CD14-positive monocyte (primary cell): ENCODE measurements around the gene SEPTIN3. TPM values are rescaled to one million over a fixed set of nuclear protein-coding genes. Genes with fewer than 3 reads are reported as not detected.
A peak's percentile ranks its signal among the peaks of the same experiment; 100 is the strongest.

Experiments used
- DNase-seq, 3 donors: peaks; one replicate each; pipeline ENCODE4 v3.0.0-alpha.2; 2011 to 2022
- H2AFZ ChIP-seq: 2 replicates; pipeline ENCODE4 v1.6.0; 2012; ENCODE audit warnings: mild to moderate bottlenecking, low read depth, low read length, inconsistent platforms; ENCODE audit not compliant: insufficient read depth, poor library complexity, severe bottlenecking
- H3K27ac ChIP-seq, 2 donors: 1 replicate in 1 of 2; 2 replicates in 1 of 2; pipeline ENCODE4 v1.5.1; 2012 to 2013; ENCODE audit warnings: low read length in 2 of 2, control low read depth in 1 of 2, inconsistent platforms in 1 of 2, low read depth in 1 of 2, mild to moderate bottlenecking in 1 of 2
- H3K27me3 ChIP-seq, 2 donors: one replicate each; pipeline versions ENCODE4 v1.6.0 to v1.6.1; 2011 to 2013; ENCODE audit warnings: low read length in 2 of 2; ENCODE audit not compliant: control insufficient read depth in 2 of 2, insufficient read depth in 2 of 2
- H3K36me3 ChIP-seq, 2 donors: replicated peaks in 1 of 2; 1 replicate in 1 of 2; 2 replicates in 1 of 2; pipeline versions ENCODE4 v1.5.1 to v1.6.1; 2012 to 2013; ENCODE audit warnings: low read length in 2 of 2, control low read depth in 1 of 2, inconsistent platforms in 1 of 2, mild to moderate bottlenecking in 1 of 2; ENCODE audit not compliant: insufficient read depth in 2 of 2, control insufficient read depth in 1 of 2
- H3K4me1 ChIP-seq, 2 donors: 1 replicate in 1 of 2; 2 replicates in 1 of 2; pipeline versions ENCODE4 v1.5.1 to v1.6.1; 2012 to 2013; ENCODE audit warnings: low read length in 2 of 2, control low read depth in 1 of 2, inconsistent platforms in 1 of 2, mild to moderate bottlenecking in 1 of 2, moderate library complexity in 1 of 2; ENCODE audit not compliant: insufficient read depth in 2 of 2, control insufficient read depth in 1 of 2
- H3K4me2 ChIP-seq: replicated peaks from 2 replicates; pipeline ENCODE3; 2012; ENCODE audit warnings: low read length, moderate library complexity, mild to moderate bottlenecking; ENCODE audit not compliant: poor library complexity, severe bottlenecking; ENCODE audit errors: extremely low read depth
- H3K4me3 ChIP-seq, 3 experiments: fragments of 200-600 bp in 1 of 3; sonication (generic) in 1 of 3; replicated peaks in 1 of 3; 1 replicate in 2 of 3; 2 replicates in 1 of 3; pipeline ENCODE4 v1.5.1; 2011 to 2013; ENCODE audit warnings: low read length in 3 of 3, mild to moderate bottlenecking in 3 of 3, control low read depth in 2 of 3, low read depth in 2 of 3, inconsistent platforms in 1 of 3, moderate library complexity in 1 of 3
- H3K79me2 ChIP-seq: 2 replicates; pipeline ENCODE4 v1.6.0; 2012; ENCODE audit warnings: mild to moderate bottlenecking, control low read depth, inconsistent platforms, low read length, moderate library complexity; ENCODE audit not compliant: insufficient read depth
- H3K9ac ChIP-seq: 2 replicates; pipeline ENCODE4 v1.6.0; 2017; ENCODE audit warnings: low read length, mild to moderate bottlenecking; ENCODE audit not compliant: insufficient read depth, poor library complexity, severe bottlenecking
- H3K9me3 ChIP-seq, 2 donors: replicated peaks in 1 of 2; 1 replicate in 1 of 2; 2 replicates in 1 of 2; pipeline versions ENCODE4 v1.5.1 to v1.6.1; 2012 to 2013; ENCODE audit warnings: low read length in 2 of 2, control low read depth in 1 of 2; ENCODE audit not compliant: control insufficient read depth in 1 of 2, insufficient read depth in 1 of 2
- H4K20me1 ChIP-seq: 2 replicates; pipeline ENCODE4 v1.6.0; 2012; ENCODE audit warnings: mild to moderate bottlenecking, low read length, control low read depth, moderate library complexity; ENCODE audit not compliant: insufficient read depth
- H3K27ac Mint-ChIP-seq, 7 donors: one replicate each; pipeline ENCODE4 v1.8.0; 2020; ENCODE audit warnings: mild to moderate bottlenecking in 7 of 7, mixed read lengths in 7 of 7, moderate library complexity in 6 of 7, inconsistent platforms in 2 of 7
- H3K27me3 Mint-ChIP-seq, 3 donors: one replicate each; pipeline ENCODE4 v1.8.0; 2021 to 2022; ENCODE audit warnings: low read depth in 3 of 3, mild to moderate bottlenecking in 3 of 3, mixed read lengths in 3 of 3, moderate library complexity in 3 of 3, inconsistent platforms in 1 of 3
- H3K36me3 Mint-ChIP-seq, 2 donors: one replicate each; pipeline ENCODE4 v1.8.0; 2020; ENCODE audit warnings: mixed read lengths in 2 of 2, inconsistent platforms in 1 of 2, mild to moderate bottlenecking in 1 of 2
- H3K4me1 Mint-ChIP-seq: one replicate; pipeline ENCODE4 v1.8.0; 2020; ENCODE audit warnings: mild to moderate bottlenecking, mixed read lengths
- H3K4me3 Mint-ChIP-seq, 2 donors: one replicate each; pipeline ENCODE4 v1.8.0; 2020; ENCODE audit warnings: mild to moderate bottlenecking in 2 of 2, mixed read lengths in 2 of 2, moderate library complexity in 1 of 2
- H3K9me3 Mint-ChIP-seq, 7 donors: one replicate each; pipeline ENCODE4 v1.8.0; 2020 to 2022; ENCODE audit warnings: mixed read lengths in 7 of 7, mild to moderate bottlenecking in 6 of 7, moderate library complexity in 6 of 7, inconsistent platforms in 2 of 7
- WGBS: methylation state at CpG from one replicate; pipeline ENCODE4 v1.1.5; 2013; ENCODE audit warnings: missing lambda C conversion rate; ENCODE audit not compliant: insufficient coverage; 5-methylcytosine and 5-hydroxymethylcytosine counted together
- intact Hi-C, 2 donors: fragments of 100-400 bp; cut with micrococcal nuclease; formaldehyde crosslinking; loops; one replicate each; pipeline versions ENCODE4 v1.15.0 to v1.15.1; 2023
- polyA plus RNA-seq, 3 donors: library from polyadenylated mRNA; depleted of rRNA in 1 of 3; unstranded in 2 of 3; stranded (reverse) in 1 of 3; fragments of 300-500 nt in 2 of 3; fragments of >200 nt in 1 of 3; fragmentation: Illumina TruSeq in 2 of 3; gene quantifications; 1 replicate in 2 of 3; 2 replicates in 1 of 3; pipeline ENCODE4 v1.2.3, GENCODE V29; 2012 to 2021
- TF ChIP-seq, protein P1 (sequence below): fragments of 200-600 bp; IDR thresholded peaks from one replicate; pipeline ENCODE4 v1.8.0; 2022; ENCODE audit warnings: antibody characterized with exemption, mild to moderate bottlenecking

The SEPTIN3 gene
- polyA plus RNA-seq, 3 donors, result 0.06 to 0.20 TPM; not detected in 1

DNA sequence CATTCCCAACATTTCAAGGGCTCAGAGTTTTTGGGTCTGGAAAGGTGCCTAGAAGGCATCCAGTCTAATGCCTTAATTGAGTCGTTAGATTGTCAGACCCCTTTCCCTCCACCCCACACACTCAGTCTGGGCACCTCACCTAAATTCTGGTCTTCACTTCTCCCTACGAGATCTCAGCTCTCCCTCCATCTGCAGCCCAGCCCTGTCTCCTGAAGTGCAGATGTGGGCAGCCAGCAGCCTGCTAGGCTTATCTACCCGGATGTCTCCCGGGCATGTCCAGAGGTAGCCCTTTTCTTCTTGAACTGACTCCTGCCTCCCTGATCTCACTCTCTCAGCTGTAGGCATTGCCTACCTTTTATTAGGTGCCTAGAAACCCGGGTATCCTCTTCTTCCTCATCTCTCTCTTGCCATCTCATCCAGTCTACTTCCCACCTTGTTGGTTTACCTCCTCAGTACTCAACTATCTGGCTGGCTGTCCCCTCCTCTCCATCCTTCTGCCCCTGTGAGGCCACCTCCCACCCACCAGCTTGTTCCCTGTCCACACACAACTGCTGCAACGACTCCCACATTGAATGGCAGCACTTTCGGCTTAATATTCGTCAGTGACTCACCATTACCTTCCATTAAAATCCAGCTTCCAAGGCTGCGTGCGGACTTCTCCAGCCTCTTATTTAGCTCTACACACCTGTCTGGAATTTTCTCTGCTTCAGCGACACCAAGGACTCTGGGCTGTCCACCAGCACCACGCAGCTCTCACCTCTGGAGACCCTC is 6.2 kb downstream of the SEPTIN3 start:
- H3K4me2 ChIP-seq, result no peak overlapping the region
- intact Hi-C loops, result no loop called here
- no peak overlapping the region for H3K27ac ChIP-seq
- Mint-ChIP-seq H3K4me3 (peak overlapping the region; percentile 72 to 84), H3K4me1 (peaks cover 11% of the 10 kb centered on the region), H3K9me3 (peaks cover 0 to 14% (median 2%) of the 10 kb centered on the region in 7 donors), H3K27ac (peak overlapping the region in 2 of 7 donors; percentile 54 to 71), H3K36me3 (no peaks in the 10 kb centered on the region), H3K27me3 (peaks cover 56 to 65% (median 61%) of the 10 kb centered on the region in 3 donors)
- peaks cover 27 to 37% of the 10 kb centered on the region in 2 donors for H3K27me3 ChIP-seq
- WGBS, result 83% methylated on average over 9 of the region's 12 CpGs
- no peaks in the 10 kb centered on the region for H4K20me1 ChIP-seq
- peaks cover 7 to 11% of the 10 kb centered on the region in 2 donors for H3K4me1 ChIP-seq
- no peaks in the 10 kb centered on the region for H3K36me3 ChIP-seq
- TF ChIP-seq, protein P1, sequence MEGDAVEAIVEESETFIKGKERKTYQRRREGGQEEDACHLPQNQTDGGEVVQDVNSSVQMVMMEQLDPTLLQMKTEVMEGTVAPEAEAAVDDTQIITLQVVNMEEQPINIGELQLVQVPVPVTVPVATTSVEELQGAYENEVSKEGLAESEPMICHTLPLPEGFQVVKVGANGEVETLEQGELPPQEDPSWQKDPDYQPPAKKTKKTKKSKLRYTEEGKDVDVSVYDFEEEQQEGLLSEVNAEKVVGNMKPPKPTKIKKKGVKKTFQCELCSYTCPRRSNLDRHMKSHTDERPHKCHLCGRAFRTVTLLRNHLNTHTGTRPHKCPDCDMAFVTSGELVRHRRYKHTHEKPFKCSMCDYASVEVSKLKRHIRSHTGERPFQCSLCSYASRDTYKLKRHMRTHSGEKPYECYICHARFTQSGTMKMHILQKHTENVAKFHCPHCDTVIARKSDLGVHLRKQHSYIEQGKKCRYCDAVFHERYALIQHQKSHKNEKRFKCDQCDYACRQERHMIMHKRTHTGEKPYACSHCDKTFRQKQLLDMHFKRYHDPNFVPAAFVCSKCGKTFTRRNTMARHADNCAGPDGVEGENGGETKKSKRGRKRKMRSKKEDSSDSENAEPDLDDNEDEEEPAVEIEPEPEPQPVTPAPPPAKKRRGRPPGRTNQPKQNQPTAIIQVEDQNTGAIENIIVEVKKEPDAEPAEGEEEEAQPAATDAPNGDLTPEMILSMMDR, result no peak
- H3K9ac ChIP-seq, result no peak overlapping the region
- H2AFZ ChIP-seq, result no peak overlapping the region
- H3K4me3 ChIP-seq, result no peak overlapping the region
- H3K9me3 ChIP-seq, result peaks cover 0 to 12% of the 10 kb centered on the region in 2 donors
- H3K79me2 ChIP-seq, result no peaks in the 10 kb centered on the region
- no peak for DNase-seq

DNA sequence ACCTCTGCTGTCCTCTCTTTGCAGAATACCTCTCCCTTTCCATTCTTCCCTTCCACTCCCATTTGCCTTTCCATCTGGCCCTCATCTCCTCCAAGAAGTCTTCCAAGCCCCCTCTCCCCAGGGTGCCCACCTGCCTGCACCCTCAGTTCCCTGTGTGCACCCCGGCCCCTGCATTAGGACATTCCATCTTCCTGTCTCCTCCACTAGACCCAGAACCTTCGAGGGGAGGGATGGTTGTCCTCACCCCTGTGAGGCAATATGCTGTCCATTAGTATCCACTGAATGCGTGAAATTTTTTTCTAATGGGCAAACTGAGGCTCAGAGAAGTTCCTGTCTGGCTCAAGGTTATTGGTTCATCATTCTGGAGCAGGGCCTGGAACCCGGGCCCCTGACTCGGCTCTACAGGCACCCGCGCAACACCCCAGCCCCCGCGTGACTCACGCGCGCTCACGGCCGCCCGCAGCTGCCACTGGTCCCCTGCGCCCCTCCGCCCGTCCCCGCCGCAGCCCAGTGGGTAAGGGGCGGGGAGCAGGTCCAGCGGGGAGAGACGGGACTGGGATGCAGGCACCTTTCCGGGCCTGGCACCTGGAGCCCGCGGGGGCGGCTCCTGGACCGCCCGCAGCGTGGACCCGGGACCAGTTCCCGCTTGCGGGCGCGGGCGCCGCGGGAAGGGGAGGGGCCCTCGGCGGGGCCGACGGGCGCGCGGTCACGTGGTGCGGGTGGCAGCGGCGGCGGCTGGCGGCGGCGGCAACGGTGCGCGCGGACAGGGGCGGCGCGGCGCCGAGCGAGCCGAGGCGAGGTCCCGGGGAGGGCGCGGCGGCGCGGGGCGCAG is 7.0 kb downstream of the SEPTIN3 start:
- Histone ChIP-seq H3K9me3 (peaks cover 0 to 12% of the 10 kb centered on the region in 2 donors), H3K4me3 (peak overlapping the region in 1 of 3 experiments; percentile 69), H3K27ac (no peak overlapping the region), H3K79me2 (no peaks in the 10 kb centered on the region), H2AFZ (peak overlapping the region; percentile 71), H3K4me1 (peaks cover 7 to 11% of the 10 kb centered on the region in 2 donors), H3K27me3 (peaks cover 27 to 37% of the 10 kb centered on the region in 2 donors), H3K9ac (no peak overlapping the region), H4K20me1 (no peaks in the 10 kb centered on the region), H3K4me2 (peak overlapping the region; percentile 81), H3K36me3 (no peaks in the 10 kb centered on the region)
- intact Hi-C loops, result no loop called here
- 2% methylated on average over 72 of the region's 72 CpGs for WGBS
- TF ChIP-seq, protein P1, result no peak
- peak overlapping the region; percentile 72 to 84 for H3K4me3 Mint-ChIP-seq
- no peaks in the 10 kb centered on the region for H3K36me3 Mint-ChIP-seq
- peaks cover 11% of the 10 kb centered on the region for H3K4me1 Mint-ChIP-seq
- peak overlapping the region in 3 of 7 donors; percentile 30 to 71 (median 30) for H3K27ac Mint-ChIP-seq
- peaks cover 55 to 65% (median 61%) of the 10 kb centered on the region in 3 donors for H3K27me3 Mint-ChIP-seq
- peaks cover 0 to 14% (median 2%) of the 10 kb centered on the region in 7 donors for H3K9me3 Mint-ChIP-seq
- peak; percentile 12 to 54 (median 29) for DNase-seq
